ENCODE results near the gene TMEM82.
A peak's percentile ranks its signal among the peaks of the same experiment; 100 is the strongest.

The TMEM82 gene

GRCh38 chr1:15736038-15736891, 6.0 kb upstream of the TMEM82 start, which contains the start of gene SLC25A34:
Gene SLC25A34, plus strand, starts transcription at chr1:15736258. Its CDS starts 228 bp downstream, at chr1:15736486.
- DNase-seq (ENCODE audit: low spot score) = no peak

- DNase-seq (ENCODE audit: low spot score) = no peak
Measured at GRCh38 chr1:15736892-15737261, 5.4 kb upstream of the TMEM82 start.

DNA sequence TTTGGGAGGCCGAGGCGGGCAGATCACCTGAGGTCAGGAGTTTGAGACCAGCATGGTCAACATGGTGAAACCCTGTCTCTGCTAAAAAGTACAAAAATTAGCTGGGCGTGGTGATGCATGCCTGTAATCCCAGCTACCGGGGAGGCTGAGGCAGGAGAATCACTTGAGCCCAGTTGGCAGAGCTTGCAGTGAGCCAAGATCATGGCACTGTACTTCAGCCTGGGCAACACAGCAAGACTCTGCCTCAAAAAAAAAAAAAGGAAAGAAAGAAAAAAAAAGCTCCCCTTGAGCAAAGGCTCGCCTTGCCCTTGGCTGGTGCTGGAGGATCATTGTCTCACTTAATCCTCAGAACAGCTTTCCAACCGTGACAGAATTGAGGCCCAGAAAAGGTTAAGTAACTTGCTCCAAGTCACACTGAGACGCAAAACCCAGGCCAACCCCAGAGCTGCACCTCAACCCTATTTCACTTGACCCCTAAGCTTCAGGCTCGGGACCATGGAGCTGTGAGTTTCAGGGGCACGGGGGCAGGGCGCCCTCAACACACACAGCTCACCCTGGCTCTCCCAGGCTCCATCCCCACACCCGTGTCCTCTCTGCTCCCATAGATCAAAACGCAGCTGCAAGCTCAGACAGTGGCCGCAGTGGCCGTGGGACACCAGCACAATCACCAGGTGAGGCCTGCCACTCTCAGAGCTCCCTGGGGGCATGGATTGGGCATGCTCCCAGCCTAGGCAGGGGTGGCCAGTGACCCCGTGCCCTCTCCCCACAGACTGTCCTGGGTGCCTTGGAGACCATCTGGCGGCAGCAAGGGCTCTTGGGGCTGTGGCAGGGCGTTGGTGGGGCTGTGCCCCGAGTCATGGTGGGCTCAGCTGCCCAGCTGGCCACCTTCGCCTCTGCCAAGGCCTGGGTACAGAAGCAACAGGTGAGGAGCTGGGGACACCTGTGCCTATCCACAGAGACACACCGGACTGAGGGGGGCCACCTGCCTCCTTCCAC, 4.7 kb upstream of the TMEM82 start:
- DNase-seq (ENCODE audit: low spot score) = no peak

DNA sequence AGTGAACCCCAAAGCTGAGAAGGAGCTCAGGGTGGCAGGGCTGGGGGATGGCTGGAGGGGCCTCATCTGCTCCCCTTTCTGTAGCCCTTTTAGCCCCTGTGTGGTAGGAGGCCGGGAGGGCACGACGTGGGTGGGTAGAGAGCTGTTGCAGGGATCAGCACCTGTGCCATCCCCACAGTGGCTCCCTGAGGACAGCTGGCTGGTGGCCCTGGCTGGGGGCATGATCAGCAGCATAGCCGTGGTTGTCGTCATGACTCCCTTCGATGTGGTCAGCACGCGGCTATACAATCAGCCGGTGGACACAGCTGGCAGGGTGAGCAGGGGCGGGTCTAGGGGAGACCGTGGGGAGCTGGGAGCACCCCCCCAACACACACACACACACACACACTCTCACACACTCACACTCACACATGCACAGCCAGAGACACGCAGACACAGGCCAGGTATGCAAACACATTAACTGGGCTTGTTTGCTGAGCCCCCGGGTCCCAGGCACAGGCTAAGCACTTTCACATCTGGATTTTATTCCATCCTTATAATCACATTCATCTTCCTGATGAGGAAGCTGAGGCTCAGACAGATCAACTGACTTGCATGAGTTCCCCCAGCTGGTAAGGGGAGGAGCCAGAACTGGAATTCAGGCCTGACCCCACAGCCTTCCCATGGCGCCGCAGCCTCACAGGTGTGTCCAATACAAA, 3.7 kb upstream of the TMEM82 start:
- DNase-seq (ENCODE audit: low spot score) = no peak

DNA sequence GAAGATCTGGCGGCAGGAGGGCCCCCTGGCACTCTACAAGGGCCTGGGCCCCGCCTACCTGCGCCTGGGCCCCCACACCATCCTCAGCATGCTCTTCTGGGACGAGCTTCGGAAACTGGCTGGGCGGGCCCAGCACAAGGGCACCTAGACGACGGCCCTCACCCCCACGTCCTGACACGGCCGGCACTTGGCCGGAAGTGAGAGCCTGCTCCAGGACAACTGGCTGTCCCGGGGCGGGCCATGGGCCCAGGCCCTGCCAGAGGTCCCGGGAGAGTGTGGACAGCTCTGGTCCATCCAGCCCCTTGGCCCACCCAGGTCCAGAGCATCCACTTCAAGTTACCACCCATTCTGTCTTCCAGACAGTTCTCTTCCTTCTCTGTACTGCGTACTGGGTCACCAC, 3.0 kb upstream of the TMEM82 start:
- DNase-seq (ENCODE audit: low spot score) = no peak

DNA sequence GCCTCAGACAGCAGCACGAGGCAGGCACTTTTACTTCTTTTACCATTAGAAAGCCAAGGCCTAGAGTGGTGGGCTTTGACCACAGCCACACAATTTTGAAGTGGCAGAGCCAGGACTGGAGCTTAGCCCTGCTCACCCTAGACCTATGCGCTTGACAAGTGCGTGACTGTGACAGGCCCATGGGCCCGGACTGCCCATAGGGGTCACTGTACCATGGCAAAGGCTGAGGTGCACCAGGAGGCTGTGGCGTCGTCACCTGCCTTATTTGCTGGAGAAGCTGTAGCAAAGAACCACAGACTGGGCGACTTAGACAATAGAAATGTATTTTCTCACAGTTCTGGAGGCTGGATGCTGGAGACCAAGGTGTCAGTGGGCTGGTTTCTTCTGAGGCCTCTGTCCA, 2.6 kb upstream of the TMEM82 start:
- peak; percentile 36 for DNase-seq (ENCODE audit: low spot score)

- DNase-seq (ENCODE audit: low spot score) = peak; percentile 74
Measured at GRCh38 chr1:15740924-15741850, 1.1 kb upstream of the TMEM82 start.

DNA sequence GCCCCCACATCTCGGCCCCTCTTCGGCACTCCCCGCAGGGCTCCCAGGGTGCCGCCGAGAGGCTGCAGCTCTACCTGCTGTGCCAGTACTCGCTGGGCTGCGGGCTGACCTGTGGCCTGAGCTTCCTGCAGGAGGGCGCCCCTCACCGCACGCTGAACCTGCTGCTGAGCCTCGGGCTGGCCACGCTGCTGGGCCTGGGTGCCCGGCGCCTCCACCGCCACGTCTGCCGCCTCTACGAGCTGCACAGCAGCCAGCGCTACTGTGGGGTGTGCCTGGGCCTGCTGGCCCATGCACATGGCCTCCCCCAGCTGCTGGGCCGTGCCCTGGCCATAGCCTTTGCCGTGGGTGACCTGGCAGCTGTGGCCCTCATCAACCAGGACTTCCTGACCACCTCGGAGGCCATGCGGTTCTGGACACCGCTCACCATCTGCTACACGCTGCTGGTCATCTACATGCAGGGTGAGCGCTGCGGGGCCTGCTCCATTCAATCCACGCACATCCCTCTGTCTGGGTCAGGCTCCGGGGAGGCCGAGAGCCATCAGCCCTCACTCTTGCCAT, 1.9 kb downstream of the TMEM82 start:
- no peak for DNase-seq (ENCODE audit: low spot score)

DNA sequence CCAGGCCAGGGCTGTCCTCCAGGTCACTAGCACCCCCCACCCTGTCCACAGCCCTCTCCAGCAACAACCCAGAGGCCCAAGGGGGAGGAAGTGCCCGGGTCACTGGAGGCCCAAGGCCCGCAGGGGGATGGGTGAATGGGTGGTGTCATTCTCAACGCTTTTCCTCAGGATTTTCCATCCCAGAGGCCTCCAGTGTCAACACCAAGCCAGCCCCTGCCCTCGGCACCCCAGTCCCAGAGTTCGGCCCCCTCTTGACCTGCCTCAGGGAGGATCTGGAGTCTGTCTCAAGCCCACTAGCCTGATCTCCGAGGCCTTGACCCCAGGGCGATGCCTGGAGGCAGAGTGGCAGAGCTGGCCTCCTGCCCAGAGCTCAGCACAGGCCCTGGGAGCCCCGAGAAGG, 5.1 kb downstream of the TMEM82 start:
- DNase-seq (ENCODE audit: low spot score) = no peak

DNA sequence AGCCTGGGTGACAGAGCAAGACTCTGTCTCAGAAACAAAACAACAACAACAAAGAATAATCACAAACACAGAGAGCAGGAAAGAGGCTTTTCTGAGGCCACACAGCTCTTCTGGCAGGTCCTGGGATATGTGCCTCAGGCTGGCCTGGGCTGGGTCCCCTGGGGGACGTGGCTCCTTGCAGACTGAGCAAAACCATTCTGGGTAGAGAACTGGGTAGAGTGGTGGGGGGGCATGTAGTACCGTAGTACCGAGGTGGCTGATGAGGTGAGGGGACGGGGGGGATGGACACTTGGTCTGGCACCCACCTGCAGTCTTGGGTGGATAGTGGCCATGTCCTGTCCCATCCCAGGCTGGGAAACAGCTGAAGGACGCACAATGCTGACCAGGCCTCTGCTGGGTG, 6.0 kb downstream of the TMEM82 start:
- no peak for DNase-seq (ENCODE audit: low spot score)

DNA sequence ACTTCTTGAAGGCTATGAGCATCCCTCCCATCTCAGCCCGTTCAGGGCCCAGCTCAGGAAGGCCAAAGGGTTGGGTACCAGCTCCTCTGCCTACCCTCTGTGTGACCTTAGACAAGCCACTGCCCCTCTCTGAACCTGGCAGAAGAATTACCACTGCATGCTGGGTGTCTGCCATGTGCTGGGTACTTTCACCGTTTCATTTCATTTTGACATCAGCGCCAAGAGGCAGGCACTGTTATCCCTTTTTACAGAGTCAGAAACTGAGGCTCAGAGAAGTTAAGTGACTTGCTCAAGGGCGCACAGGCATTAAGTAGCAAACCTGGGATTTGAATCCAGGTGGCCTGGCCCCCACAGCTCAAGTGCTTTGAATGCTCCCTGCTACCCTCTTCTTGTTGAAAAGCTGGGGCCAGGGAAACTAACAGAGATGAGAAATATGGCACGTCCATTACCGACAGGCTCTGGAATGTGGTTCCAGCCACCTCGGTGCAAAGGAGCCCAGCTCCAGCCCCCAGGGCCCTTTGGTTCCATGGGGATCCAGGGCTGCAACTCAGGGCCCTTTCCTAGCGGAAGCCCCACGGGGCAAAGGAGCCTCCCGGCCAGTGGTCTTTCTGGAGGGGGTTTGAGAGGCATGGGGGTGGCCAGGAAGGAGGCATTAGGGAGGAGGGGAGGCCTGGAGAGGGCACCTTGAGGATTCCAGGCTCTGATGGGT, 6.5 kb downstream of the TMEM82 start:
- no peak for DNase-seq (ENCODE audit: low spot score)

DNA sequence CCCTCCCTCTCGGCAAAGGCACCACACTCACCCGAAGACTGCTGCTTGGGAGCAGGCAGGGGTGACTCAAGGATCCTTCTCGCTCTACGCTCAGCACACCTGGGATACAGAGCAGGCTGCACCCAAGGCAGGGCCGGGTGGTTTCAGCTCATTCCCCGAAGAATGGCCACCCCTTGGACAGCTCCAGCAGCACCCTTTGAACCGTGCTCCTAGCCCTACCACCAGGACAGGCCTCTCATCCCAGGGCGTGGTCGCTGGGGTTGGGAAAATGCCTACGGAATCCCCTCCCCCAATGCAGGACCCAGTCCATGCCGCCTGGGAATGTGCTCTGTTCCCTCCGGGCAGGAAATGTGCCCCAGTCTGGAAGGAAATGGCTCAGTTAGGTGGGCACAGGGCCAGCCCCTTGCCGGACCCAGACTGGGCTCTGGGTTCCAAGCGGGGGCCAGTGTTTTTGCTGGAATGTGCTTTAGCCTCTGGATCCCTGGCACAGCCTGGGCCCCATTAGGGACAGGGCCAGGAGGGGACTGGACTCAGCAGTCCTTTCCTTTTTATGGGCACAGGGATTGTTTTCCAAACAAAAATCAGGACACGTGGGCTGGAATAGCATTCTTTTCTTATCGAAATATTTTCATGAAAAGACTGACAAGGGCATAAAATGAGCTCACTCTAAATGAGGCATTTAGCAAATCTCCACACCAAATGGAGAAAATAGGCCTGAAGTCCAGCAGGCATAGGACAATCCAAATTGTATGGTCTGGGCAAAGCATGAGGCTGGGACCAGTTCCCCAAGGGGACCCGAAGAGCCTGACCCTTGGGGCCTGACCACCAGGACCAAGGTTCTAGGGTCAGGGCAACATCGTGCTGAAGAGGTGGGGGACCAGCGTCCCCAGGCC, 7.3 kb downstream of the TMEM82 start:
- DNase-seq (ENCODE audit: low spot score) = no peak

- no peak for DNase-seq (ENCODE audit: low spot score)
Measured at GRCh38 chr1:15750924-15751323, 8.6 kb downstream of the TMEM82 start.

GRCh38 chr1:15751717-15752116, 9.4 kb downstream of the TMEM82 start:
- DNase-seq (ENCODE audit: low spot score) = no peak

DNA sequence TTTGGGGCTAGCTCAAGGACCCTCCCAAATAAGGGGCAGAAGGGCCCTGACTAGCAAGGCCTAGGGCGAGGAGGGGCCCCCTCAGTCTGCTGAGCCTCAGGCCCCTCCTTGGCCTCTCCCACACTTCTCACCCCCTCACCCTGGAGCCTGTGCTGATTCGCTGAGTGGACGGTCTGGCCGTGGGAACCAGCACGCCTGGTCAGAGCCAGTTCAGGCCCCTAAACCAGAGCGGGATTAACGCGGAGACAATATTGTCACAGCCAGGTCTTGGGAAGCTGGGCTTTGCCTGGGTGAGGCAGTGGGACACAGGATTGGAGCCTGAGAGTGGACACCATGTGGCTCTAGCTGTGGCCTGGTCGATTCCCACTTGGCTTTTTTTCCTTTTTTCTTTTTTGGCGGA, 11.5 kb downstream of the TMEM82 start:
- DNase-seq (ENCODE audit: low spot score) = no peak

DNA sequence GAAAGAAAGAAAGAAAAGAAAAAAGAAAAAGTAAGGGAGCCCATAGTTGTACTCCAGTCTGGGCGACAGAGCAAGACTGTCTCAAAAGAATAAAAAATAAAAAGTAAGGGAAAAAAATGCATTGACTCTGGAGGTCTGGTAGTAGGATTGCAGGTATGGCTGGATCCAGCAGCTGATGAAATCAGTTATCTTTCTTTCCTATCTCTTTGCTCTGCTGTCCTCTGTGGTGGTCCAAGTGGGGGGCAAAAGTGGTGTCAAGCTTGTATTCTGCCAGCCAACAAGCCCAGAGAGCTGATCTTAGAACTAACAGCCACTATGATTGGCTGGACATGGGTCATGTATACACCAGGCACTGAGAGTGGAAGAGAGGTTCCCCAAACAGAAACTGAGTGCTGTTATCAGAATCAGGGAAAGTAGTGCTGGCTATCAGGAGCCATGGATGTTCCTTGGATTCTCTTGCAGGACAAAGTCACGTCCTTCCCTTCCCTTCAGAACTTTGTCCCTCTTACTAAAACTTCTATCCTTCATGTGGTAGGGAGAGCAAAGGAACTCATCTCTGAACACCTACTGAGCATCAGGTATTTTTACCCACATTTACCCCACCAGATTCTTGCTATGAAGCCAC, 12.8 kb downstream of the TMEM82 start:
- no peak for DNase-seq (ENCODE audit: low spot score)

GRCh38 chr1:15755646-15756040, 13.3 kb downstream of the TMEM82 start:
- DNase-seq (ENCODE audit: low spot score) = no peak

DNA sequence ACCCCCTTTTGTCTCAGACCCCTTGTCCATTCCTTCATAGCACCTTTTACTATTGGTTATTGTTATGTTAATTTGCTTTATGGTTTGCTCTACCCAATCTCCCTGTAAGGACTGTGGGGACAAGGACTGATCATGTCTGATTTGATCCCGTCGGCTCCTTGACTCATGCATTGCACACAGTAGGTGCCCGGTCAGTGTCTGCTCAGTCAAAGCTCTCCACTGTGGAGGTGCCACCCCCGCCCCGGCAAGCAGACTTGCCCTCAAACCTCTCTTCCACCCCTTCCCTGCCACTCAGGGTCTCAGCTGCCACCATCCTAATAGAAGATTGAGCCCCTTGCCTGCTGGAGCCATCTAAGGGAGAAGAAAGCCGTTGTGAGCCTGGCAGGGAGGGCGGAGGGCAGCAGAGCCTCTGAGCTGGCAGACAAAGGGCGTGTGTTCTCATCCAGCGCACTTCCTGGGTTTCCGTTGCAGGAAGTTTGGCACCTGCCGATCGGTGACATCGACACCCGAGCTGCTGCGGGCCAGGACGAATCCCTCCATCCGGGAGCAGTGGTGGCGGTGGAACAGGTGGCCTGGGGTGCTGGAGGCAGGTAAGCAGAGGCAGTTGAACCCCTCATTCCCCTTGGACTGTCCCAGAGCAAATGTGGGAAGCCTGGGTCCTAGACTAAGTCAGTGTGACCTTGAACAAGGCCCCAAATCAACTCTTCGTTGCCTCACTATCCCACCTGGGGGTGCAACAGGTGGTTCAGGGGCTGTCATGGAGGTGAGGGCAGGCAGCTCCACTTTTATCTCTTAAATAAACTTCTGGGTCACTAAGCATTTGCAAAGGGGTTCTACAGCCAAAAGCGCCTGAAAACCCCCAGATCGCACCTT, 14.1 kb downstream of the TMEM82 start:
- no peak for DNase-seq (ENCODE audit: low spot score)
